Keratinocyte (primary cell): ENCODE data around the gene NCAPD3.

Source experiments
- EZH2 ChIP-seq: IDR thresholded peaks from one replicate; pipeline ENCODE4 v1.6.1; 2012; ENCODE audit warnings: inconsistent platforms, mild to moderate bottlenecking, low read length, moderate library complexity
- TF ChIP-seq, protein P1 (sequence below), 3 experiments: IDR thresholded peaks in 1 of 3; conservative IDR thresholded peaks in 1 of 3; optimal IDR thresholded peaks in 1 of 3; 2 replicates in 2 of 3; 3 replicates in 1 of 3; pipeline versions ENCODE3 to v1.5.1; 2011; ENCODE audit warnings: low read length in 3 of 3, mild to moderate bottlenecking in 3 of 3, moderate library complexity in 2 of 3, control low read depth in 1 of 3, inconsistent platforms in 1 of 3; ENCODE audit not compliant: insufficient read depth in 2 of 3; ENCODE audit errors: extremely low read depth in 1 of 3

DNA sequence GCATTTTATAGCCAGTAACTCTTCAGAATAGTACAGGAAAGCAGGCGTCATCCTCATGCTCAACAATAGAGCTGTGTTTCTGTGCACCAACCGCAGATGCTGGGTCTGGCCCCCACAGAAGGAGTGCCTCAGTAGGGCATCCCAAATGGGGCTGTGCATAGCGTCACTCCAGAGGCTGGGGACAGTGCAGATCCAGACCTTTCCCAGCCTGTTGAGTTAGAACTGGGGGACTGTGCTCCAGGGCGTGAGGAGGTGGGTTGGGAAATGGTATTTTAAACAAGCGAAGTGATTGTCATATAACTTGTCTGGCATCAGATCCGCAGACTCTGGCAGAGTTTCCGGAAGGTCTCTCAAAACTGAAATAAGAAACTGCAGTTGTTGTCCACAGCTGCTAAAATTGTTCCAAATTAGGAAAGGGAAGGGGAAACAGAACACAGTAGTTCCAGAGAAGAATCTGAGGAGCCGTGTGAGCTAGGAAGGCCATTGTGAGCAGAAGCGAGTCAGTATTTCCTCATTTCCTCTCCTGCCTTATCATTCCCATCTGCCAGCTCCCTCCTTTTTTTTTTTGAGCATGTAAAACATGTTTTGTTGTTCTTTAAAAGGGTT lies 102.7 kb downstream of the NCAPD3 start:
- TF ChIP-seq EZH2 = no peak
- TF ChIP-seq, protein P1, sequence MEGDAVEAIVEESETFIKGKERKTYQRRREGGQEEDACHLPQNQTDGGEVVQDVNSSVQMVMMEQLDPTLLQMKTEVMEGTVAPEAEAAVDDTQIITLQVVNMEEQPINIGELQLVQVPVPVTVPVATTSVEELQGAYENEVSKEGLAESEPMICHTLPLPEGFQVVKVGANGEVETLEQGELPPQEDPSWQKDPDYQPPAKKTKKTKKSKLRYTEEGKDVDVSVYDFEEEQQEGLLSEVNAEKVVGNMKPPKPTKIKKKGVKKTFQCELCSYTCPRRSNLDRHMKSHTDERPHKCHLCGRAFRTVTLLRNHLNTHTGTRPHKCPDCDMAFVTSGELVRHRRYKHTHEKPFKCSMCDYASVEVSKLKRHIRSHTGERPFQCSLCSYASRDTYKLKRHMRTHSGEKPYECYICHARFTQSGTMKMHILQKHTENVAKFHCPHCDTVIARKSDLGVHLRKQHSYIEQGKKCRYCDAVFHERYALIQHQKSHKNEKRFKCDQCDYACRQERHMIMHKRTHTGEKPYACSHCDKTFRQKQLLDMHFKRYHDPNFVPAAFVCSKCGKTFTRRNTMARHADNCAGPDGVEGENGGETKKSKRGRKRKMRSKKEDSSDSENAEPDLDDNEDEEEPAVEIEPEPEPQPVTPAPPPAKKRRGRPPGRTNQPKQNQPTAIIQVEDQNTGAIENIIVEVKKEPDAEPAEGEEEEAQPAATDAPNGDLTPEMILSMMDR (optimal IDR thresholded peaks at IDR 0.05 in 1 of 3, IDR thresholded peaks at IDR 0.05 in 1 of 3, conservative IDR thresholded peaks at IDR 0.05 in 1 of 3; ENCODE audit: extremely low read depth in 1 of 3, insufficient read depth in 2 of 3, low read length in 3 of 3) = no peak
